Stimulated activated naive B cell treated with anti-CD40 and anti-IgM and Interleukin-4, amounts not matched to agents 10 μg/mL and 1 μg/mL and 100 μg/mL, for 72 hours (primary cell): Measurements from ENCODE around the gene DNAH17.

Experiments used
- ATAC-seq, 2 donors: fragments of 150-1000 bp; cut with Tn5 transposase; replicated peaks; 2 replicates each; pipeline ENCODE4 v1.10.0; 2021; ENCODE audit warnings: moderate library complexity in 1 of 2
- DNase-seq: peaks from one replicate; pipeline ENCODE4 v3.0.0; 2021
- H3K27ac Mint-ChIP-seq: one replicate; pipeline ENCODE4 v1.8.0; 2022; ENCODE audit warnings: mild to moderate bottlenecking, mixed read lengths
- H3K27me3 Mint-ChIP-seq, 2 donors: one replicate each; pipeline ENCODE4 v1.8.0; 2022; ENCODE audit warnings: mixed read lengths in 2 of 2
- H3K36me3 Mint-ChIP-seq, 2 donors: one replicate each; pipeline ENCODE4 v1.8.0; 2022; ENCODE audit warnings: mixed read lengths in 2 of 2, mild to moderate bottlenecking in 1 of 2
- H3K4me1 Mint-ChIP-seq, 2 donors: one replicate each; pipeline ENCODE4 v1.8.0; 2022; ENCODE audit warnings: mixed read lengths in 2 of 2, mild to moderate bottlenecking in 1 of 2
- H3K4me3 Mint-ChIP-seq, 2 donors: one replicate each; pipeline ENCODE4 v1.8.0; 2022; ENCODE audit warnings: mild to moderate bottlenecking in 2 of 2, mixed read lengths in 2 of 2, moderate library complexity in 1 of 2
- H3K9me3 Mint-ChIP-seq, 2 donors: one replicate each; pipeline ENCODE4 v1.8.0; 2022; ENCODE audit warnings: mixed read lengths in 2 of 2, mild to moderate bottlenecking in 1 of 2

DNAH17 gene

DNA sequence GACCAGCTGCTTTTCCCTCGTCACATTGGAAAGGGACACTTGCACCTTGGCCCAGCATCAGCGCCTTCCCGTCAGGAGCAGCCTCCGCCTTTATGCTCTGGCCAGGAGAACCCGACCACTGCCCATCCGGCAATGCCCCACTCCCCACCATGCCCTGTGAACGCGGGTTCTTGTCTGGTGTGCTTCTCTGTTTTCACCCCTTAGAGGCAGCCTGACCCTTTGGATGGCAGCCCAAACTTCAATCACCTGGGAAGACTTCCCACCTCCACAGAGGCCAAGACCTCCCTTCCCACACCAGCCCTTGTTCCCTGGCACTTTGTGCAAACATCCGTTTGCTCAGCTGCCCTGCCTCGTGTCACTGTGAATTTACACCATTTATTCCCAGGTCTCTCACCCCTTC, 87.0 kb downstream of the DNAH17 start:
- Mint-ChIP-seq H3K36me3 (no peaks in the 10 kb centered on the region), H3K27ac (no peak overlapping the region), H3K4me3 (no peak overlapping the region), H3K4me1 (peaks cover 0 to 1% of the 10 kb centered on the region in 2 donors), H3K9me3 (no peaks in the 10 kb centered on the region), H3K27me3 (peaks cover 5 to 10% of the 10 kb centered on the region in 2 donors)
- DNase-seq, result no peak
- no peak for ATAC-seq

DNA sequence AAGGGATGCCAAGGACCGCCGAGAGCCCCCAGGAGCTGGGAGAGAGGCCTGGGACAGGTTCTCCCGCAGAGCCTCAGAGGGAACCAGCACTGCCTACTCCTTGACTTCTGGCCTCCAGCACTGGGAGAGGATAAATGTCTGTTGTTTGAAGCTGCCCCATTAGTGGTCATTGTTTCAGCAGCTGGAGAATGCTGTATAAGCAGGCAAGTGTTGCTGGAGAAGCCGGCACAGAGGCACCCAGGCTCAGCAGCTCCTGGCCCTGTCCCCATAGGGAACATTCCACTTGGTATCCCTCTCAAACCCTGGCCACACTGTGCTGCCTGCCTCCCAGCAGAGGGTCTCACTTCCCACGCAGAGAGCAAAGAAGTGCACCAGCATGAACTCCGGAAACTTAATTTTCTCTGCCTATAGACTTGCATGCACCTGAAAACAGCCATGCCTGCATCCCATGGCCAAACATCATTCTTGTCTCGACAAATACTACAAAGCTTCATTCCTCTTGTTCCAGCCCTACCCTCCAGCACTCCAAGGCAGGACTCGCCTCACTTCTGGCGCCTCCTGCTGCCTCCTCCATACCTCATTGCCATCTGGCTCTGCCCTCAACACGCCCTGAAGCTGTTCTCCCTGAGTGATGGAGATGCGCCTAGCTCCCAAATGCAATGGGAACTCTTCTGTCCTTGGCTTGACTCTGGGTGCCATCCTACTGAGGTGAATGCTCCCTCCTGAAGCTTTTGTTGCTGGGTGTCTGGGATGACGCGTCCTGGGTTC, 88.1 kb downstream of the DNAH17 start:
- Mint-ChIP-seq H3K4me3 (no peak overlapping the region), H3K9me3 (no peaks in the 10 kb centered on the region), H3K4me1 (peaks cover 5 to 10% of the 10 kb centered on the region in 2 donors), H3K36me3 (no peaks in the 10 kb centered on the region), H3K27ac (no peak overlapping the region), H3K27me3 (peaks cover 11 to 21% of the 10 kb centered on the region in 2 donors)
- ATAC-seq, result no peak
- no peak for DNase-seq

DNA sequence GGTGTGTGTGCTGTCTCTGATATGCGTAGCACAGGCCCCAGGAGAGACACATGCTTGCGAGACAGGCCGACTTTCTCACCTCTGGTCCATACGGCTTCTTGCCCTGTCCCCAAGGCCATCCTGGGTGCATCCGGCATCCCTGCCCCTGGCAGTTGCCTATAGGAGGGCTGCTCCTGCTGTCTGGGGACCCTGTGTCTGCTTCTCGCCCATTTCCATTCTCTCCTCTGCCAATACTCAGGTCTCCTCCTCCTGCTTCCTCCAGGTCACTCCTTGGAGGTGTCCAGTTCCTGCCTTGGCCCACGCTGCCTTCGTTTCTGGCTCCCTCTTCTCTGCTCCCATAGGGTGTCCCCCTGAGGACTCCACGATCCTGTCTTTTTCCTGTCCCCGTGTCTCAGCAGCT, 89.0 kb downstream of the DNAH17 start:
- H3K27ac Mint-ChIP-seq, result no peak overlapping the region
- no peaks in the 10 kb centered on the region for H3K9me3 Mint-ChIP-seq
- ATAC-seq, result no peak
- H3K4me1 Mint-ChIP-seq, result peaks cover 6 to 11% of the 10 kb centered on the region in 2 donors
- H3K36me3 Mint-ChIP-seq, result no peaks in the 10 kb centered on the region
- H3K27me3 Mint-ChIP-seq, result peaks cover 10 to 24% of the 10 kb centered on the region in 2 donors
- DNase-seq, result no peak
- H3K4me3 Mint-ChIP-seq, result no peak overlapping the region

DNA sequence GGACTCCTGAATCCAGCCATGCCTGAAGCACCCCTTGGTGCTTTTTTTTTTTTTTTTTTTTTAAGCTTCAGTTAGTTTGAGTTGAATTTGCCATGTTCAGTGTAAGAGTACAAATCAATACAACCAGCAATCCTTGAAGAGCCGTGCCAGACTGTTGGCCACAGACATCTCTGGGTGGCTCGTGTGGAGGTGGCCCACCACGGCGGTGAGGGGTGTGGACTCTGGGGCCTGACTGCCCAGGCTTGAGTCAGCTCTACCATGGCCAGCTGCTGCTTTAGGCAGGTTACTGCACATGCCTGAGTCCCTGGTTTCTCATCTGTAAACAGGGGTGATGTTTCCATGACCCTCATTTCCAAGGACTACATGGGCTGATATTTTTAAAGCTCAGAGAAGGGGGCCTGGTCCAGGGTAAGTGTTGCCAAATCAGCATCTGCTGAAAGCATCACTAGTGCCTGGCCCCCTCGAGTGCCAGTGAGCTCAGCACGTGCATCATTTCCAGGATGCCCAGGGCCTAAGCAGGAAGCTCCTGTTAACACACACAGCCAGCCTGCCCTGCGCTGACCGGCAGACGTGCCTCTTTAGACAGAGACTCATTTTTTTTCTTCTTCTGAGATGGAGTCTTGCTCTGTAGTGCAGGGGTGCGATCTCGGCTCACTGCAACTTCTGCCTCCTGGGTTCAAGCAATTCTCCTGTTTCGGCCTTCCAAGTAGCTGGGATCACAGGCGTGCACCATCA, 90.1 kb downstream of the DNAH17 start:
- Mint-ChIP-seq H3K4me3 (no peak overlapping the region), H3K9me3 (no peaks in the 10 kb centered on the region), H3K36me3 (no peaks in the 10 kb centered on the region), H3K27ac (no peak overlapping the region), H3K27me3 (peaks cover 19 to 35% of the 10 kb centered on the region in 2 donors), H3K4me1 (peaks cover 6 to 11% of the 10 kb centered on the region in 2 donors)
- DNase-seq (no peak), ATAC-seq (no peak)

DNA sequence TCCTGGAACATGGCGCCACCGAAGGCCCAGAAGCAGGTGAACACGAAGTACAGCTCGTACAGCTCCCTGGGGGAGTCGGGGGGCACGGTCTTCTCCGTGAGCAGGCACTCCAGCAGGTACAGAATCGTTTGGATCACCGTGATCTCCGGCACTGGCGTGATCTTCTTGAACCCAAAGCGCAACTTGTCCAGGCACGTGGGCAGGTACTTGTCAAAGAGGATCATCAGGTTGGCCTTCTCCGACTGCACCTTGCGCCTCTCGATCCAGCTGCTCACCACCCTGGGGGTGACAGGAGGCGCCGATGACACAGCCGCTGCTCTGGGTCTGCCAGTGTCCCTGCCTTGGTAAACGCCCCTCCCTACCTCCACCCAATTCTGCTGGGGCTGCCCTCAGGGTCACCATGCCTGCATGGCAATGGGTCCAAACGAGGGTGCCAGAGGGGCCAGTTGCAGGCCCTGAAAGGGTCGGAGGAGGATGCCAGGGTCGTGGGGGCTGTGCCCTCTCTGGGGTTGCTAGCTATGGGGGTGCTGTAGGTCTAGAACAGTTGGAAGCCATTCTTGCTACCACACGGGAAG, 90.9 kb downstream of the DNAH17 start:
- H3K27ac Mint-ChIP-seq, result peak overlapping the region; percentile 0
- no peaks in the 10 kb centered on the region for H3K36me3 Mint-ChIP-seq
- H3K4me1 Mint-ChIP-seq, result peaks cover 6 to 11% of the 10 kb centered on the region in 2 donors
- H3K4me3 Mint-ChIP-seq, result no peak overlapping the region
- no peak for ATAC-seq
- H3K9me3 Mint-ChIP-seq, result no peaks in the 10 kb centered on the region
- H3K27me3 Mint-ChIP-seq, result peaks cover 21 to 37% of the 10 kb centered on the region in 2 donors
- no peak for DNase-seq

DNA sequence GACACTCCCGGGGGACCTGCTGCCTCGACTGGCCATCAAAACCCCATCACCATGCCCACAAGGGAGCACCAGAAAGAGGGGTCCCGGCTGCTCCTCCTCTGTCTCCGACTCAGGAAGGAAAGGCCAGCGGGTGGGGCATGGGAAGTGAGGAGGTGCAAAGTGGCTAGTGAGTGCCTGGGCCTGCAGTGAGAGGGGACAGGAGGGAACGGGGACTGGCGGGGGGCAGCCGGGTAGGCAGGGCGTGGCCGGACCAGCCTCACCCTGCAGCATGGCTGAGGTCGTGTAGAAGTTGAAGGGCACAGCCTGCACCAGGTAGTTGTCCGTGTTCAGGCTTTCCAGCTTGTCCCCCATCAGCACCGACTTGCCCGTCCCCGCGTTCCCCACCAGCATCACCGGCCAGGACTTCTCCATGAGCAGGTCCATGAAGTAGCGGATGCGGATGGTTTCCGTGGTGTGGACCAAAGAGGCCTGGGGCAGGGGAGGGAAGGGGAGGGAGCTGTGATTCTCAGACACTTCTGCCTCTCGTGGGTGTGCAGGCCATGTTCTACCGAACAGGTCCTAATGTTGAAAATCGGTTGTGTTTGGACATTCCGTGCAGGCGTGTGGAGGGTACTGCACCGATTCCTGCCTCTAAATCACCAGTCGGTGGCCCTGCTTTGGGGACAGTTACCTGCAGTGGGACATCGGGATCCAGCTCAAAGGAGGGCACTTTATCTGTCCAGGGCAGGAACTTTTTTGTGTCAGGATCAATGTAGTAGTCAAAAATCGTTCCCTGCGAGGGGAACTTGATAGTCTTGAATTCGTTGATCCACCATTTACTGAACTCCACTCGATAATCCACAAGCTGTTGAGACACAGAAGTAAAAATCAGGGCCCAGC, 91.7 kb downstream of the DNAH17 start:
- Mint-ChIP-seq H3K27ac (no peak overlapping the region), H3K27me3 (peaks cover 21 to 37% of the 10 kb centered on the region in 2 donors), H3K9me3 (no peaks in the 10 kb centered on the region), H3K4me1 (peaks cover 6 to 11% of the 10 kb centered on the region in 2 donors), H3K4me3 (peak overlapping the region in 1 of 2 donors; percentile 80), H3K36me3 (no peaks in the 10 kb centered on the region)
- DNase-seq (no peak), ATAC-seq (no peak)

DNA sequence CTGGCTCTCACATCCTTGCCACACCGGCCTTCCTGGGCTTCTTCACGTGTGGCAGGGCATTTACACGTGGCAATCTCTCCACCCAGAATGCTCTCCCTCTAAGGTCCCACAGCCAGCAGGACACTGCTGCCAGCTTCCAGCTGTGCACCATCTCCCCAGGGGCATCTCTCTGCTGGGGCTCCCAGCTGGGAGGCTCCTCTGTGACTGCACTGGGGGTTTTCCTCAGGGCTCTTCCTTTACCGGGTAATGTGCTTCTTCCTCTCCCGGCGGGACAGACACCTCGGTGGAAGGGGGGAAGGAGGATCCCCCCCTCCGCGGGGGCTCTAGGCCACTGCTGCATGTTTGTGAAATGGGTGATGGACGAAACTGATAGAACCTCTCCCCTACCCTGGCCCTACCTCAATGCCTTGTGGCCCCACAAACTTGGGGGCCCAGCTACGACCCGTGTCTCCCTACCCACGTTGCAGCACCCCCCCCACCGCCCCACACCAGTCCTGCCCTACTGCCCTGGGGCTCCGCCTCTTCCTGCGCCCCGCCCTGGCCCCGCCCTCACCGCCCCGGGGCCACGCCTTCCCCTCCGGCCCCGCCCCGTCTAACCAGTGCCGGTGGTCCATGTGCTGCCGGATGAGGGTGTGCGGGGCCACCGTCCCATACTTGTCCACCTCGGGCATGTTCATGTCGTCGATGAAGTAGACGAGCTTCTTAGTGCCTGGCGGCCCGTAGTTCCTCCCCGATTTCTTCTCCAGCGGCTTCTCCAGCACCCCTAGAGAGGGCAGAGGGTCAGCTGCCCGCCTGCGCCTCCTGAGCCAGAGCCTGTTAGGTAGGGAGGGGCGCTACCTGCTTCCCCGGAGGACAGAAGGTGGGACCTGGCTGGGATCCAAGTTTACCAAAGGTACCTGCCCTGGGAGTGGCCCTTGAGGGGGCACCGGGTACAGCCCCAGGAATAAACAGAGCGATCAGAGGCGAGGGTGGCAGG, 92.6 kb downstream of the DNAH17 start:
- Mint-ChIP-seq H3K27me3 (peaks cover 21 to 30% of the 10 kb centered on the region in 2 donors), H3K4me1 (peaks cover 6 to 11% of the 10 kb centered on the region in 2 donors), H3K4me3 (peak overlapping the region; percentile 72 to 80), H3K9me3 (no peaks in the 10 kb centered on the region), H3K27ac (peak overlapping the region; percentile 79), H3K36me3 (no peaks in the 10 kb centered on the region)
- peak; percentile 93 to 94 for ATAC-seq
- peak; percentile 31 for DNase-seq

DNA sequence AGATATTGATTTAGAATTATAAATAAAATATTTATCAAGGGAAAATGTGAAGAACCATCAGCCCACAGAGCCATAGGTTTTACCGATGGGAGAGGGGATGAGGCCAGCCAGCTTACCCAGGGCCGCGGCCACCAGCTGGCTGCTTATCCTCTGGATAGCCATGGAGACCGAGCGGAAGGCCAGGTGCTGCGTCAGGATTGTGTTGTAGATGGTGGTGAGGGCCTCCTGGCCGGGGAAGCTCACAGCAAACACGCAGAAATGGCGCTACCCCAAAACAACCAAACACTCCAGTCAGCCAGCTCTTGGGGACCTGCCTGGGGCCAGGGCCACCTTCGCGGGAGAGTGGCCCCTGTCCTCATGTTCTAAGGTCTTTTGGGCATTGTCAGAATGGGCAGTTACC, 97.8 kb downstream of the DNAH17 start:
- H3K36me3 Mint-ChIP-seq, result no peaks in the 10 kb centered on the region
- H3K9me3 Mint-ChIP-seq, result no peaks in the 10 kb centered on the region
- ATAC-seq (no peak), DNase-seq (no peak)
- H3K27ac Mint-ChIP-seq, result no peak overlapping the region
- H3K4me1 Mint-ChIP-seq, result peaks cover 4% of the 10 kb centered on the region in 2 donors
- H3K27me3 Mint-ChIP-seq, result peaks cover 15 to 19% of the 10 kb centered on the region in 2 donors
- no peak overlapping the region for H3K4me3 Mint-ChIP-seq

DNA sequence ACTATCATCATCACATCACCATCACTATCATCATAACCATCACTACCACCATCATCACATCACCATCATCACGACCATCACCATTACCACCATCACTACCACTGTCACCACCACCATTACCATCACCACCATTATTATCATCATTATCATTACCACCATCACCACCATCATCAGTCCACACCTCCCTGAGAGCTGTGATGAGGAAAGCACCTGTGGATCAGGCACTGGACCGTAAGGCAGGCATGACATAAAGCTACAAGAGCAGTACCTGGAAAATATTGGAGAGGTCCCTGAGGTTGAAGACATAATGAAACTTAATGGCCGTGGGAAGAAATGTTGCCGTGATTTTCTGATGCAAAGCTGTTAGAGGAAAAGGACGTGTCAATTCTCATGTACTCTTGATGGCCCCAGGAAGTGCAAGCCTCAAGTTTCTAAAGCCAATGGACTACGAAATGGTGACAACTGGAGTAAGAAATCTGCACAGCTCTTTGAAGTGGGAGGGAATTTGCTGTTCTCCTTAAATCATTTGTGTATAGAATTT, 98.4 kb downstream of the DNAH17 start:
- no peak overlapping the region for H3K27ac Mint-ChIP-seq
- no peaks in the 10 kb centered on the region for H3K9me3 Mint-ChIP-seq
- H3K36me3 Mint-ChIP-seq, result no peaks in the 10 kb centered on the region
- H3K4me3 Mint-ChIP-seq, result no peak overlapping the region
- ATAC-seq (no peak), DNase-seq (no peak)
- H3K27me3 Mint-ChIP-seq, result peaks cover 11 to 14% of the 10 kb centered on the region in 2 donors
- H3K4me1 Mint-ChIP-seq, result no peaks in the 10 kb centered on the region

DNA sequence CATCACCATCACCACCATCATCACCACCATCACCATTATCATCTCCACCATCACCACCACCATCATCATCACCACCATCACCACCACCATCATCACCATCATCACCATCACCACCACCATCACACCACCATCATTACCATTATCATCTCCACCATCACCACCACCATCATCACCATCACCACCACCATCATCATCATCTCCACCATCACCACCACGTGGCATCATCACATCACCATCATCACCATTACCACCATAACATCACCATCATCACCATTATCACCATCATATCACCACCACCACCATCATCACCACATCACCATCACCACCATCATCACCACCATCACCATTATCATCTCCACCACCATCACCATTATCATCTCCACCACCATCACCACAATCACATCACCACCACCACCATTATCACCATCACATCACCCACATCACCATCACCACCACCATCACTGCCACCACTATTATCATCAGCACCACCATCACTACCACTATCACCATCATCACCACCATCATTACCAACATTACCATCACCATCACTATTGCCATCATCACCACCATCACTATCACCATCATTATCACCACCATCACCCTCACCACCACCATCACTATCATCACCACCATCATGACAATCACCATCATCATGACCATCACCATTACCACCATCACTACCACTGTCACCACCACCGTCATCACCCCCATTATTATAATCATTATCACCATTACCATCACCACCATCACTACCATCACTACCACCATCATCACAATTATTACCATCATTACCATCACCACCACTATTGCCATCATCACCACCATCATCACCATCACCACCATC, 99.1 kb downstream of the DNAH17 start:
- no peak for DNase-seq
- no peak for ATAC-seq
- no peak overlapping the region for H3K4me3 Mint-ChIP-seq
- no peaks in the 10 kb centered on the region for H3K36me3 Mint-ChIP-seq
- H3K27ac Mint-ChIP-seq, result no peak overlapping the region
- peaks cover 10 to 14% of the 10 kb centered on the region in 2 donors for H3K27me3 Mint-ChIP-seq
- no peaks in the 10 kb centered on the region for H3K4me1 Mint-ChIP-seq
- H3K9me3 Mint-ChIP-seq, result no peaks in the 10 kb centered on the region

DNA sequence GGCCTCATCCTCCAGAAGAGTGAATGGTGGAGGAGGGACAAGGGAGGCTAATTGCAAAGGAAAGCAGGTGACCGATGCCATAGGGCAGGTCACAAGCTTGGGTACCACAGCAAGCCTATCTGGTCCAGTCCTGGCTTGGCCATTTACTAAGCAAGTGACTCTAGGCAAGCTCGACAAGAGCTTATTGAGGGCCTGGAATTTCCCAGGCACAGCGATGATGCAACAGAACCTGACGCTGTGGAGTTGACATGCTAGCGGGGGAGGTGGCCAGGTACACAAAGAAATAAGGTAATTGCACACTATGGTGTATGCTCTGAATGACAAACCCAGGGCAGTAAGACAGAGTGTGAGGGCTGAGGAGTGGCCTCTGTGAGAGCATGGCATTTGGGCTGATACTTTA, 100.2 kb downstream of the DNAH17 start:
- no peaks in the 10 kb centered on the region for H3K36me3 Mint-ChIP-seq
- no peak overlapping the region for H3K27ac Mint-ChIP-seq
- no peak for DNase-seq
- no peak overlapping the region for H3K4me3 Mint-ChIP-seq
- no peaks in the 10 kb centered on the region for H3K9me3 Mint-ChIP-seq
- peaks cover 3 to 4% of the 10 kb centered on the region in 2 donors for H3K4me1 Mint-ChIP-seq
- ATAC-seq, result no peak
- H3K27me3 Mint-ChIP-seq, result peaks cover 7 to 10% of the 10 kb centered on the region in 2 donors

DNA sequence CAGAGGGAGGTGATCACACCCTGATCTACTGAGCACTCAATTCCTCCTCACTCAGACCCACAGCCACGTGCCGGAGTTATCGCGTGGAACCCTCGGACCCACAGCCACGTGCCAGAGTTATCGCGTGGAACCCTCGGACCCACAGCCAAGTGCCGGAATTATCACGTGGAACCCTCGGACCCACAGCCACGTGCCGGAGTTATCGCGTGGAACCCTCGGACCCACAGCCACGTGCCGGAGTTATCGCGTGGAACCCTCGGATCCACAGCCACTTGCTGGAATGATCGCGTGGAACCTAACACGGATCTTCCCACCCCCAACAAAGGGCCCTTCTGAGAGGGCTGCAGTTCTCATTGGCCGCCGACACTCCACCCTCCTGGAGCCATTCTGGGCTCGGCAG, 101.0 kb downstream of the DNAH17 start:
- no peak for DNase-seq
- Mint-ChIP-seq H3K36me3 (no peaks in the 10 kb centered on the region), H3K9me3 (no peaks in the 10 kb centered on the region), H3K27ac (no peak overlapping the region), H3K27me3 (peaks cover 12 to 14% of the 10 kb centered on the region in 2 donors), H3K4me3 (no peak overlapping the region), H3K4me1 (peaks cover 3 to 4% of the 10 kb centered on the region in 2 donors)
- no peak for ATAC-seq
